HCT116 (cell line): ENCODE data around the gene GRIFIN. TPM values are rescaled to one million over a fixed set of nuclear protein-coding genes. Genes with fewer than 3 reads are reported as not detected.

Experiments used
- ATAC-seq: fragments of 200-7000 bp; cut with Tn5 transposase; 2 replicates; pipeline ENCODE4 v1.9.1; 2020; ENCODE audit warnings: mild to moderate bottlenecking, moderate library complexity
- BruUV-seq: library from RNA; stranded (reverse); fragments of 400-500 nt; replicated peaks from 2 replicates; lab custom pipeline; 2021; lab: Mats Ljungman, UMichigan
- CTCF ChIA-PET: fragments of 300-600 bp; sonication (Branson Sonifier 250); formaldehyde crosslinking; loops from one replicate; lab custom pipeline; 2021; ENCODE audit warnings: antibody characterized with exemption; lab: Charles Lee
- POLR2A ChIA-PET: fragments of 300-600, 350-600 bp; sonication (Branson Sonifier 250); formaldehyde crosslinking; loops from one replicate; lab custom pipeline; 2021; ENCODE audit warnings: antibody characterized with exemption; lab: Charles Lee
- RAD21 ChIA-PET, 2 experiments: fragments of 300-600 bp; sonication (Branson Sonifier 250); formaldehyde crosslinking; loops; one replicate each; lab custom pipeline; 2023; ENCODE audit warnings: low total read pairs in 2 of 2; ENCODE audit not compliant: uncharacterized antibody in 2 of 2, unreplicated experiment in 2 of 2, low non-redundant PET in 1 of 2; lab: Charles Lee
- DNase-seq: peaks from one replicate; pipeline ENCODE4 v3.0.0-alpha.2; 2010; ENCODE audit warnings: low read depth, low spot score
- H2AFZ ChIP-seq: fragments of 200-600 bp; shearing (Covaris generic), sonication (generic); 2 replicates; pipeline ENCODE4 v1.6.1; 2017; ENCODE audit warnings: low read depth, mixed run types, mixed read lengths, antibody characterized with exemption, low read length; ENCODE audit not compliant: poor library complexity, severe bottlenecking
- H3K27ac ChIP-seq: 2 replicates; pipeline ENCODE4 v1.5.1; 2012; ENCODE audit warnings: low read depth, low read length
- H3K27me3 ChIP-seq: fragments of 200-600 bp; sonication (generic); 2 replicates; pipeline ENCODE4 v1.6.1; 2016; ENCODE audit warnings: mixed run types, low read length, mixed read lengths; ENCODE audit not compliant: insufficient read depth
- H3K36me3 ChIP-seq, 2 experiments: fragments of 200-500 bp in 1 of 2; fragments of 200-600 bp in 1 of 2; sonication (Bioruptor generic) in 1 of 2; sonication (generic) in 1 of 2; 2 replicates each; pipeline versions ENCODE4 v1.5.1 to v1.6.1; 2014 to 2016; ENCODE audit warnings: low read length in 2 of 2, inconsistent platforms in 1 of 2, mixed read lengths in 1 of 2, mixed run types in 1 of 2; ENCODE audit not compliant: insufficient read depth in 2 of 2, control insufficient read depth in 1 of 2
- H3K4me1 ChIP-seq, 2 experiments: fragments of 200-600 bp in 1 of 2; sonication (generic) in 1 of 2; 2 replicates each; pipeline versions ENCODE4 v1.5.1 to v1.6.1; 2012 to 2017; ENCODE audit warnings: low read length in 2 of 2, inconsistent platforms in 1 of 2, mild to moderate bottlenecking in 1 of 2, mixed read lengths in 1 of 2, mixed run types in 1 of 2, moderate library complexity in 1 of 2; ENCODE audit not compliant: insufficient read depth in 2 of 2, control insufficient read depth in 1 of 2
- H3K4me2 ChIP-seq: fragments of 200-600 bp; sonication (generic); 2 replicates; pipeline ENCODE4 v1.6.1; 2017; ENCODE audit warnings: mixed run types, low read length, mixed read lengths
- H3K4me3 ChIP-seq, 2 experiments: fragments of 200-600 bp in 1 of 2; sonication (generic) in 1 of 2; replicated peaks in 1 of 2; 2 replicates each; pipeline ENCODE4 v1.5.1; 2011 to 2016; ENCODE audit warnings: low read length in 2 of 2, control low read depth in 1 of 2, low read depth in 1 of 2, mild to moderate bottlenecking in 1 of 2, mixed read lengths in 1 of 2, mixed run types in 1 of 2
- H3K79me2 ChIP-seq: fragments of 200-600 bp; sonication (generic); 2 replicates; pipeline ENCODE4 v1.6.1; 2017; ENCODE audit warnings: mild to moderate bottlenecking, mixed run types, low read length, moderate library complexity, mixed read lengths; ENCODE audit not compliant: insufficient read depth
- H3K9ac ChIP-seq: fragments of 200-600 bp; sonication (generic); 2 replicates; pipeline ENCODE4 v1.6.1; 2016; ENCODE audit warnings: low read length, mixed read lengths
- H3K9me2 ChIP-seq: fragments of 200-600 bp; sonication (generic), shearing (Covaris generic); 2 replicates; pipeline ENCODE4 v1.6.1; 2017; ENCODE audit warnings: mixed run types, mild to moderate bottlenecking, moderate library complexity; ENCODE audit not compliant: insufficient read depth
- H3K9me3 ChIP-seq, 2 experiments: fragments of 200-500 bp in 1 of 2; fragments of 200-600 bp in 1 of 2; sonication (Bioruptor generic) in 1 of 2; sonication (generic) in 1 of 2; 2 replicates each; pipeline ENCODE4 v1.6.1; 2014 to 2017; ENCODE audit warnings: low read length in 2 of 2, mixed read lengths in 2 of 2, inconsistent platforms in 1 of 2, low read depth in 1 of 2, mild to moderate bottlenecking in 1 of 2, mixed run types in 1 of 2, moderate library complexity in 1 of 2; ENCODE audit not compliant: control insufficient read depth in 1 of 2, insufficient read depth in 1 of 2
- H4K20me1 ChIP-seq: fragments of 200-600 bp; sonication (generic), shearing (Covaris generic); 2 replicates; pipeline ENCODE4 v1.6.1; 2017; ENCODE audit warnings: mixed run types, mild to moderate bottlenecking, moderate library complexity; ENCODE audit not compliant: insufficient read depth
- CEBPB ChIP-seq: IDR thresholded peaks from 2 replicates; pipeline ENCODE4 v1.6.1; 2012; ENCODE audit warnings: low read depth
- CTCF ChIP-seq, 3 experiments: fragments of 200-600 bp in 1 of 3; sonication (generic) in 1 of 3; IDR thresholded peaks in 2 of 3; conservative IDR thresholded peaks in 1 of 3; 2 replicates each; pipeline ENCODE4 v1.5.1; 2012 to 2017; ENCODE audit warnings: low read depth in 2 of 3, low read length in 2 of 3, antibody characterized with exemption in 1 of 3, borderline replicate concordance in 1 of 3, control low read depth in 1 of 3, mild to moderate bottlenecking in 1 of 3, mixed read lengths in 1 of 3, mixed run types in 1 of 3, moderate library complexity in 1 of 3; ENCODE audit not compliant: insufficient read depth in 1 of 3
- EGR1 ChIP-seq: IDR thresholded peaks from 2 replicates; pipeline ENCODE4 v1.6.1; 2012; ENCODE audit warnings: low read depth
- ELF1 ChIP-seq: IDR thresholded peaks from 2 replicates; pipeline ENCODE4 v1.6.1; 2012; ENCODE audit warnings: low read depth, borderline replicate concordance
- EZH2phosphoT487 ChIP-seq: fragments of 200-600 bp; IDR thresholded peaks from 2 replicates; pipeline ENCODE4 v1.6.1; 2018; ENCODE audit warnings: antibody characterized with exemption, borderline replicate concordance
- FOSL1 ChIP-seq: IDR thresholded peaks from 2 replicates; pipeline ENCODE4 v1.6.1; 2012; ENCODE audit warnings: low read depth
- JUND ChIP-seq: IDR thresholded peaks from 2 replicates; pipeline ENCODE4 v1.6.1; 2012
- MAX ChIP-seq: IDR thresholded peaks from 2 replicates; pipeline ENCODE4 v1.6.1; 2012
- POLR2A ChIP-seq: IDR thresholded peaks from 2 replicates; pipeline ENCODE4 v1.7.0; 2011; ENCODE audit warnings: borderline replicate concordance; ENCODE audit not compliant: insufficient read depth, insufficient read length; ENCODE audit errors: extremely low read depth
- SIN3A ChIP-seq: IDR thresholded peaks from 2 replicates; pipeline ENCODE4 v1.6.1; 2012; ENCODE audit warnings: low read depth
- SP1 ChIP-seq: IDR thresholded peaks from 2 replicates; pipeline ENCODE4 v1.6.1; 2012; ENCODE audit warnings: low read depth
- SRF ChIP-seq: IDR thresholded peaks from 2 replicates; pipeline ENCODE4 v1.6.1; 2012; ENCODE audit warnings: low read depth
- TCF7L2 ChIP-seq: IDR thresholded peaks from 2 replicates; pipeline ENCODE4 v1.7.0; 2011; ENCODE audit warnings: borderline replicate concordance, inconsistent platforms; ENCODE audit not compliant: insufficient read depth, insufficient read length; ENCODE audit errors: extremely low read depth
- ZBTB33 ChIP-seq: IDR thresholded peaks from 2 replicates; pipeline ENCODE4 v1.6.1; 2011; ENCODE audit warnings: mild to moderate bottlenecking, low read length, moderate library complexity; ENCODE audit not compliant: insufficient replicate concordance; ENCODE audit errors: extremely low read depth
- ZFX ChIP-seq: fragments of 450-650 bp; IDR thresholded peaks from 2 replicates; pipeline ENCODE4 v1.6.1; 2017
- intact Hi-C: fragments of 100-400 bp; cut with micrococcal nuclease; formaldehyde crosslinking; loops from 2 replicates; pipeline ENCODE4 v1.10.0; 2022
- total RNA-seq: library from RNA; stranded (reverse); gene quantifications from one replicate; pipeline ENCODE4 v1.2.1, GENCODE V29; 2021; ENCODE audit not compliant: unreplicated experiment

The GRIFIN gene
- total RNA-seq, 1 experiment from 2014 or later: not detected

GRCh38 chr7:2452643-2453270 lies 23.4 kb downstream of the GRIFIN start:
- Histone ChIP-seq H3K79me2 (no peaks in the 10 kb centered on the region), H3K4me3 (no peak overlapping the region), H3K9me3 (no peaks in the 10 kb centered on the region), H3K9me2 (no peaks in the 10 kb centered on the region), H3K4me1 (peaks cover 10 to 15% of the 10 kb centered on the region in 2 experiments; a peak in 3 of 4 replicates), H2AFZ (no peak overlapping the region), H3K27me3 (no peaks in the 10 kb centered on the region), H3K36me3 (no peaks in the 10 kb centered on the region), H3K27ac (no peak overlapping the region), H3K9ac (no peak overlapping the region), H4K20me1 (no peaks in the 10 kb centered on the region), H3K4me2 (no peak overlapping the region)
- intact Hi-C loops: no loop called here
- ATAC-seq (no peak), DNase-seq (no peak)
- TF ChIP-seq JUND (no peak), MAX (no peak)
- BruUV-seq: no TSS peak
- ChIA-PET POLR2A (interaction anchor here (0.6 to 0.7 kb wide), 2 partner anchors 17 to 1680 kb away, joined by 4 to 5 read pairs; no protein-coding TSS in a partner anchor), RAD21 (interaction anchor here (1.8 to 2.2 kb wide), 3 partner anchors 16 to 257 kb away, joined by 6 to 12 read pairs (median 10); no protein-coding TSS in a partner anchor), CTCF (interaction anchor here (1.1 to 5.8 kb wide), 6 partner anchors 14 to 257 kb away, joined by 3 to 63 read pairs (median 12); no protein-coding TSS in a partner anchor)

- peak overlapping the region; percentile 97 for H2AFZ ChIP-seq
- POLR2A ChIA-PET: no interaction called here
- ATAC-seq: peak; percentile 18
- RAD21 ChIA-PET: interaction anchor here (1.1 to 2.2 kb wide), 4 partner anchors 17 to 267 kb away, joined by 3 to 12 read pairs (median 8); no protein-coding TSS in a partner anchor
- H3K27ac ChIP-seq: peak overlapping the region; percentile 39; the same call in 1 of the 2 replicates
- peak overlapping the region; percentile 81 for H3K4me2 ChIP-seq
- H3K79me2 ChIP-seq: no peaks in the 10 kb centered on the region
- no peak for DNase-seq
- CTCF ChIA-PET: interaction anchor here (0.8 to 5.8 kb wide), 9 partner anchors 15 to 267 kb away, joined by 3 to 63 read pairs (median 8); no protein-coding TSS in a partner anchor
- H3K9me3 ChIP-seq: no peaks in the 10 kb centered on the region
- peaks cover 10 to 15% of the 10 kb centered on the region in 2 experiments; a peak in 3 of 4 replicates for H3K4me1 ChIP-seq
- H4K20me1 ChIP-seq: no peaks in the 10 kb centered on the region
- H3K9me2 ChIP-seq: no peaks in the 10 kb centered on the region
- H3K4me3 ChIP-seq: peak overlapping the region in 1 of 2 experiments; percentile 48; a peak in 1 of 4 replicates
- BruUV-seq: no TSS peak
- H3K9ac ChIP-seq: peak overlapping the region; percentile 51; the same call in 1 of the 2 replicates
- intact Hi-C loops: no loop called here
- no peaks in the 10 kb centered on the region for H3K36me3 ChIP-seq
- H3K27me3 ChIP-seq: no peaks in the 10 kb centered on the region
- TF ChIP-seq FOSL1 (no peak), SRF (no peak), CEBPB (no peak), ZFX (no peak), POLR2A (no peak), ELF1 (no peak), MAX (no peak), SIN3A (no peak), CTCF (IDR thresholded peaks at IDR 0.05 in 2 of 3, conservative IDR thresholded peaks at IDR 0.05 in 1 of 3; ENCODE audit: borderline replicate concordance in 1 of 3, insufficient read depth in 1 of 3, low read depth in 2 of 3, low read length in 2 of 3) (no peak), JUND (no peak), SP1 (no peak), ZBTB33 (no peak), EGR1 (no peak), TCF7L2 (no peak), EZH2phosphoT487 (no peak)
Observed at GRCh38 chr7:2452074-2452507, 24.1 kb downstream of the GRIFIN start.
